ENCODE measurements around the gene TOB1. TPM values are rescaled to one million over a fixed set of nuclear protein-coding genes. Genes with fewer than 3 reads are reported as not detected.

Gene TOB1
- total and polyA plus RNA-seq, 8 donors: 30.1 to 346 (median 80.0) TPM

DNA sequence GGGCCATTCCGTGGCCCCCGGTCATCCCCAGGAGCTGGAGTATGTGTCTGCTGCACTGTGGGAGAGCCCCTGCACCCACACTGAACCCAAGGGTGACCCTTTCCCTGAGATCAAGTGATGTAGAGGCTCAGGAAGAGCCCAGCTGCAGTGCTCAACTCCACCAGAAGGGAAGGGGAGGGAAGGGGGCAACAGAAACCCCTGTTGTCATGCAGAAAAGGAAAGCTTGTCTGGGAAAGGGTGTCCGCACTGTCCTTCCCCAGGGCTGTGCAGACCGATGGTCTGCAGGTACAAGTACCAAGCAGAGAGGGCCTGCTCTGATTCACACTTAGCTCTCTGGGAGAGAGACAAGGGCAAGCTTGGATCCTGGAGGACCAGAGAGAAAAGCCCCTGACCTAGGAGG is 45.7 kb upstream of the TOB1 start:
- Histone ChIP-seq H3K27me3 (no peaks in the 10 kb centered on the region), H3K36me3 (no peaks in the 10 kb centered on the region), H3K4me1 (peaks cover 44 to 82% (median 67%) of the 10 kb centered on the region in 4 donors), H3K4me3 (peak overlapping the region in 1 of 4 donors; percentile 10), H3K9me3 (no peaks in the 10 kb centered on the region), H3K27ac (peak overlapping the region; percentile 52 to 97 (median 89))
- TF ChIP-seq POLR2AphosphoS5 (IDR thresholded peaks at IDR 0.05): no peak
- TF ChIP-seq, protein P1, sequence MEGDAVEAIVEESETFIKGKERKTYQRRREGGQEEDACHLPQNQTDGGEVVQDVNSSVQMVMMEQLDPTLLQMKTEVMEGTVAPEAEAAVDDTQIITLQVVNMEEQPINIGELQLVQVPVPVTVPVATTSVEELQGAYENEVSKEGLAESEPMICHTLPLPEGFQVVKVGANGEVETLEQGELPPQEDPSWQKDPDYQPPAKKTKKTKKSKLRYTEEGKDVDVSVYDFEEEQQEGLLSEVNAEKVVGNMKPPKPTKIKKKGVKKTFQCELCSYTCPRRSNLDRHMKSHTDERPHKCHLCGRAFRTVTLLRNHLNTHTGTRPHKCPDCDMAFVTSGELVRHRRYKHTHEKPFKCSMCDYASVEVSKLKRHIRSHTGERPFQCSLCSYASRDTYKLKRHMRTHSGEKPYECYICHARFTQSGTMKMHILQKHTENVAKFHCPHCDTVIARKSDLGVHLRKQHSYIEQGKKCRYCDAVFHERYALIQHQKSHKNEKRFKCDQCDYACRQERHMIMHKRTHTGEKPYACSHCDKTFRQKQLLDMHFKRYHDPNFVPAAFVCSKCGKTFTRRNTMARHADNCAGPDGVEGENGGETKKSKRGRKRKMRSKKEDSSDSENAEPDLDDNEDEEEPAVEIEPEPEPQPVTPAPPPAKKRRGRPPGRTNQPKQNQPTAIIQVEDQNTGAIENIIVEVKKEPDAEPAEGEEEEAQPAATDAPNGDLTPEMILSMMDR (IDR thresholded peaks at IDR 0.05): no peak
- TF ChIP-seq POLR2A (IDR thresholded peaks at IDR 0.05): no peak
- TF ChIP-seq EP300 (IDR thresholded peaks at IDR 0.05): no peak
- intact Hi-C loops (cut with DNase I; ENCODE audit: low total_unique reads): no loop called here
- WGBS, 5 donors: 62 to 81% (median 78%) methylated on average over 2 to 4 of the region's 4 CpGs
- no peak for DNase-seq

DNA sequence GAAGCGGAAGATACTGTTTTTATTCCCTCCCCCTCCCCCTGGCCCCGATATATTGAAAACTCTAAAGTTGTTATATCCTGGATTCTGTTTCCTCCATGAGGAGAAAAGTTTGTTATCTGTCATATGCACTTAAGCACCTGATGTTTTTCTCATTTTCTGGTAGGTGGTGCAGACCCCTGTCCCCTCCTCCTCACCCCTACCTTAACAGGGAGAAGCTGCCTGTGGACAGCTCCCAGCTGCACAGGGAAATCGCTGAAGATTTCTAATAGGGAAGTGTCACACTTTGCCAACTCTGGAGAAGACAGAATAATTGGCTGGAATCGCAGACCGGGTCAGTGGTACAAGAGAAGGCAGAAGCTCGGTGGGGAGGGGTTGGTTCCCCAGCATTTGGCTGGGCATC is 45.3 kb upstream of the TOB1 start:
- 55 to 82% (median 65%) methylated on average over 6 of the region's 6 CpGs for WGBS, 5 donors
- peaks cover 44 to 82% (median 66%) of the 10 kb centered on the region in 4 donors for H3K4me1 ChIP-seq
- H3K27ac ChIP-seq: peak overlapping the region; percentile 52 to 97 (median 89)
- no peak for TF ChIP-seq EP300 (IDR thresholded peaks at IDR 0.05)
- no peak for TF ChIP-seq POLR2AphosphoS5 (IDR thresholded peaks at IDR 0.05)
- TF ChIP-seq POLR2A (IDR thresholded peaks at IDR 0.05): no peak
- TF ChIP-seq, protein P1 (IDR thresholded peaks at IDR 0.05): no peak
- H3K4me3 ChIP-seq: peak overlapping the region in 1 of 4 donors; percentile 10
- no peak for DNase-seq
- no peaks in the 10 kb centered on the region for H3K27me3 ChIP-seq
- no peaks in the 10 kb centered on the region for H3K36me3 ChIP-seq
- intact Hi-C loops (cut with DNase I; ENCODE audit: low total_unique reads): no loop called here
- H3K9me3 ChIP-seq: no peaks in the 10 kb centered on the region

DNA sequence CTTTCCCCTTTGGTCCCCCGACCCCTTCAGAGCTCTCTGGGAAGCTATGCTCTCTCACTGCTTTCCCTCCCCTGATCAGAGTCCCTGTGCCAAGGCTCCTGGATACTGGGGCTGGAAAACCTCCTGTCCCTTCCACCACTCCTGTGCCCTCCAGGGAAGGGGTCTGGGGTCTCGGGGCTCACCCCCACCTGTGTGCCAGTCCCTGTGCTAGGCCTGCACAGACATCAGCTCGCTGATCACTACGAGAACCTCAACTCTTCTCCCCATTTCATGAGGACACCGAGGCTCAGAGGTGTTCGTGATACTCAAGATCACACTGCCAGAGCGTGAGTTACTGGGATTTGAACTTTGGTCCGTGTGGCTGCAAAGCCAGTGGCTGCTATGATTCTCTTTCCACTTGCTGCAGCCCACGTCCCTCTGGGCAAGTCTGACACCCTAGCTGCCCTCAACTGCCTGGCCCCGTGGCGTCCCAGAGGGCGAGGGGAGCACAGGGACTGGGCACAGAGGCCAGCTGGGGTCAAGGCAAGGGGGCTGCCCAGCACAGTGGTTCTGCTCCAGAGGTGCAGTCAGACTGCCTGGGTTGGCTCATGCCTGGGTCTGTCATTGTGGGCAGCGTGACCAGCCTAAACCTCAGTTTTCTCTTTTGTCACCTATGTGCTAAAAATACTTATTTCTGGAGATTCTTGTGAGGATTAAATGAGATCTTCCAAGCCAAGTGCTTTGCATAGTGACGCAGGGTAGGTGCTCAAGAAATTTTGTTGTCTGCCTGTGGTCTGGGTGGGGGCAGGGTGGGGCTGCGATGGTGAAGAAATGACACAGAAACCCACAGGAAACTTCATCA is 43.8 kb upstream of the TOB1 start:
- TF ChIP-seq POLR2A (IDR thresholded peaks at IDR 0.05) (no peak), EP300 (IDR thresholded peaks at IDR 0.05) (no peak), POLR2AphosphoS5 (IDR thresholded peaks at IDR 0.05) (no peak)
- TF ChIP-seq, protein P1 (IDR thresholded peaks at IDR 0.05): no peak
- Histone ChIP-seq H3K27ac (peak overlapping the region; percentile 88 to 97 (median 89)), H3K36me3 (no peaks in the 10 kb centered on the region), H3K4me1 (peaks cover 48 to 84% (median 68%) of the 10 kb centered on the region in 4 donors), H3K4me3 (peak overlapping the region in 3 of 4 donors; percentile 2 to 15 (median 11)), H3K27me3 (no peaks in the 10 kb centered on the region), H3K9me3 (no peaks in the 10 kb centered on the region)
- 30 to 60% (median 42%) methylated on average over 13 to 15 of the region's 15 CpGs for WGBS, 5 donors
- intact Hi-C loops (cut with DNase I; ENCODE audit: low total_unique reads): no loop called here
- peak in 1 of 2 donors; percentile 64 for DNase-seq

DNA sequence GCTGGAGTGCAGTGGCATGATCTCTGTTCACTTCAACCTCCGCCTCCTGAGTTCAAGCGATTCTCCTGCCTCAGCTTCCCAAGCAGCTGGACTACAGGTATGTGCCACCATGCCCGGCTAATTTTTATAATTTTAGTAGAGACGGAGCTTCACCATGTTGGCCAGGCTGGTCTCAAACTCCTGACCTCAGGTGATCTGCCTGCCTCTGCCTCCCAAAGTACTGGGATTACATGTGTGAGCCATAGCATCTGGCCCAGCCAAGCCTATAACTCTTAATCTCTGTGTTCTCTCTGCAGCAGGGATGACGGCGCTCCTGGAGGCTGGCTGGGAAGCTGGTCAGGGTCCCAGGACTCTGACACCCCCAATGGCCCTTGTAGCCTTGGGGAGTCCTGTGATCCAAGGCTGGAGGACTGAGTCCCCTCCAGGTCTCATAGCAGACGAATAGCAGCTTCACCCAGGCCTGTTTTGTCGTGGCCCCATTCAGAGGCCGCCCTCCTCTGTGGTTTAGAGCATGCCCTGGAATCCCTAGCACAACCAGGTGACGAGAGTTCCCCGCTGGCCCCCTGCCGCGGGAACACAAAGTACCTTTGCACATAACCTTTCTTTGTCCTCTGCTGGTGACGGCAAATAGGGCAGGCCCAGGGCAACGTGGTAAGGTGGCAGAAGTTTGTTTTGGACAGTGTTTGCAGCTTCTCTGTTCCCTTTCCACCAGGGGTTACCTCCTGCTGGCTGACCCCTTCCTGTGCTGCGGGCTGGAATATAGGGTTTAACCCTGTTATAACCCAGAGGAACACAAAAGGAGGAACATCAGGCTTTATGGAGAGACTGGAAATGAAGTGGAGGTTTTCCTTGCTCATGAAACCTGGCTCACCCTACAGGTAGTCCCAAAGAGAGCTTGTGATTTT is 43.0 kb upstream of the TOB1 start:
- Histone ChIP-seq H3K4me1 (peaks cover 49 to 84% (median 70%) of the 10 kb centered on the region in 4 donors), H3K4me3 (peak overlapping the region in 2 of 4 donors; percentile 2 to 15), H3K27ac (peak overlapping the region; percentile 88 to 97 (median 89)), H3K9me3 (no peaks in the 10 kb centered on the region), H3K36me3 (no peaks in the 10 kb centered on the region), H3K27me3 (no peaks in the 10 kb centered on the region)
- WGBS, 5 donors: 31 to 46% (median 39%) methylated on average over 16 of the region's 16 CpGs
- intact Hi-C loops (cut with DNase I; ENCODE audit: low total_unique reads): no loop called here
- peak; percentile 61 to 98 (median 91) for TF ChIP-seq POLR2AphosphoS5 (IDR thresholded peaks at IDR 0.05)
- TF ChIP-seq, protein P1 (IDR thresholded peaks at IDR 0.05): peak in 3 of 7 experiments; percentile 17 to 61 (median 53)
- peak; percentile 53 for TF ChIP-seq EP300 (IDR thresholded peaks at IDR 0.05)
- TF ChIP-seq POLR2A (IDR thresholded peaks at IDR 0.05): no peak
- peak; percentile 89 to 95 for DNase-seq

Data from stomach (tissue), 9 donors.